Keratinocyte (primary cell): Measurements from ENCODE around the gene ANKRD28. TPM values are rescaled to one million over a fixed set of nuclear protein-coding genes. Genes with fewer than 3 reads are reported as not detected.

Experiments
- DNase-seq: peaks from one replicate; pipeline ENCODE4 v3.0.0-alpha.2; 2011; ENCODE audit warnings: low read depth, missing footprints, low spot score
- FAIRE-seq: peaks from 2 replicates; lab custom pipeline; 2011; peaks lifted over from hg19 to GRCh38; lab: Jason Lieb, UNC
- H2AFZ ChIP-seq: 2 replicates; pipeline ENCODE4 v1.6.0; 2012; ENCODE audit warnings: low read length, control low read depth, inconsistent platforms; ENCODE audit not compliant: control insufficient read depth
- H3K27ac ChIP-seq: 2 replicates; pipeline ENCODE4 v1.5.1; 2011; ENCODE audit warnings: low read length; ENCODE audit not compliant: control insufficient read depth, insufficient read depth
- H3K27me3 ChIP-seq: 3 replicates; pipeline ENCODE4 v1.6.0; 2011; ENCODE audit warnings: low read length; ENCODE audit not compliant: control insufficient read depth, insufficient read depth; ENCODE audit errors: extremely low read depth
- H3K36me3 ChIP-seq, 2 experiments: 2 replicates in 1 of 2; 3 replicates in 1 of 2; pipeline ENCODE4 v1.5.1; 2011; ENCODE audit warnings: low read length in 2 of 2, mild to moderate bottlenecking in 1 of 2; ENCODE audit not compliant: control insufficient read depth in 2 of 2, insufficient read depth in 2 of 2; ENCODE audit errors: extremely low read depth in 1 of 2
- H3K4me1 ChIP-seq: 3 replicates; pipeline ENCODE4 v1.5.1; 2011; ENCODE audit warnings: low read length; ENCODE audit not compliant: control insufficient read depth, insufficient read depth; ENCODE audit errors: extremely low read depth
- H3K4me2 ChIP-seq: 3 replicates; pipeline ENCODE4 v1.6.0; 2011; ENCODE audit warnings: low read depth, low read length; ENCODE audit not compliant: control insufficient read depth, insufficient read depth; ENCODE audit errors: extremely low read depth
- H3K4me3 ChIP-seq, 3 experiments: fragments of 200-600 bp in 1 of 3; sonication (generic) in 1 of 3; 2 replicates in 2 of 3; 3 replicates in 1 of 3; pipeline ENCODE4 v1.5.1; 2011 to 2016; ENCODE audit warnings: low read length in 3 of 3, mild to moderate bottlenecking in 3 of 3, control low read depth in 2 of 3, inconsistent platforms in 1 of 3, low read depth in 1 of 3, mixed read lengths in 1 of 3, mixed run types in 1 of 3, moderate library complexity in 1 of 3; ENCODE audit not compliant: control insufficient read depth in 2 of 3, insufficient read depth in 2 of 3; ENCODE audit errors: extremely low read depth in 1 of 3
- H3K79me2 ChIP-seq: 2 replicates; pipeline ENCODE4 v1.6.0; 2012; ENCODE audit warnings: low read length; ENCODE audit not compliant: control insufficient read depth, insufficient read depth
- H3K9ac ChIP-seq: 3 replicates; pipeline ENCODE4 v1.6.0; 2011; ENCODE audit warnings: low read length; ENCODE audit not compliant: control insufficient read depth, insufficient read depth; ENCODE audit errors: extremely low read depth
- H3K9me1 ChIP-seq: 3 replicates; pipeline ENCODE4 v1.6.0; 2011; ENCODE audit warnings: low read length; ENCODE audit not compliant: control insufficient read depth, insufficient read depth; ENCODE audit errors: extremely low read depth
- H3K9me3 ChIP-seq: 2 replicates; pipeline ENCODE4 v1.5.1; 2012; ENCODE audit warnings: low read depth, low read length; ENCODE audit not compliant: control insufficient read depth
- H4K20me1 ChIP-seq: 3 replicates; pipeline ENCODE4 v1.6.0; 2011; ENCODE audit warnings: low read length; ENCODE audit not compliant: control insufficient read depth, insufficient read depth; ENCODE audit errors: extremely low read depth
- CTCF ChIP-seq, 3 experiments: IDR thresholded peaks in 1 of 3; conservative IDR thresholded peaks in 1 of 3; optimal IDR thresholded peaks in 1 of 3; 2 replicates in 2 of 3; 3 replicates in 1 of 3; pipeline versions ENCODE3 to v1.5.1; 2011; ENCODE audit warnings: low read length in 3 of 3, mild to moderate bottlenecking in 3 of 3, moderate library complexity in 2 of 3, control low read depth in 1 of 3, inconsistent platforms in 1 of 3; ENCODE audit not compliant: insufficient read depth in 2 of 3; ENCODE audit errors: extremely low read depth in 1 of 3
- EZH2 ChIP-seq: IDR thresholded peaks from one replicate; pipeline ENCODE4 v1.6.1; 2012; ENCODE audit warnings: inconsistent platforms, mild to moderate bottlenecking, low read length, moderate library complexity
- dilution Hi-C: fragments of 300-500 bp; cut with MboI; formaldehyde crosslinking; loops from one replicate; pipeline ENCODE4 v1.7.0; 2020; ENCODE audit warnings: low sequenced_read_pairs; ENCODE audit not compliant: extremely low pct_ligation_motif_present
- polyA plus RNA-seq, 5 experiments: library from polyadenylated mRNA; depleted of rRNA in 3 of 5; stranded (reverse) in 3 of 5; stranded (forward) in 1 of 5; unstranded in 1 of 5; fragments of >200 nt; gene quantifications; 1 replicate in 1 of 5; 2 replicates in 3 of 5; 3 replicates in 1 of 5; pipeline versions ENCODE4 v1.2.1 to v1.2.3, GENCODE V29; 2011 to 2012; ENCODE audit warnings: missing spikeins in 2 of 5, low read depth in 1 of 5, low replicate concordance in 1 of 5

ANKRD28 gene
- polyA plus RNA-seq, 1 donor (not counting 4 experiments of a cell fraction or from before 2014, with no cell fraction given), result 32.7 TPM

- no peaks in the 10 kb centered on the region for H3K27me3 ChIP-seq
- no peaks in the 10 kb centered on the region for H3K36me3 ChIP-seq
- dilution Hi-C loops, result no loop called here
- H3K9ac ChIP-seq, result no peak overlapping the region
- H3K9me3 ChIP-seq, result peaks cover 9% of the 10 kb centered on the region
- no peak overlapping the region for H3K4me2 ChIP-seq
- no peaks in the 10 kb centered on the region for H4K20me1 ChIP-seq
- no peak for FAIRE-seq
- H3K27ac ChIP-seq, result no peak overlapping the region
- DNase-seq, result no peak
- H3K4me1 ChIP-seq, result peaks cover under 1% of the 10 kb centered on the region
- TF ChIP-seq CTCF (optimal IDR thresholded peaks at IDR 0.05 in 1 of 3, IDR thresholded peaks at IDR 0.05 in 1 of 3, conservative IDR thresholded peaks at IDR 0.05 in 1 of 3; ENCODE audit: extremely low read depth in 1 of 3, insufficient read depth in 2 of 3, low read length in 3 of 3), result no peak
- TF ChIP-seq EZH2, result no peak
- H3K79me2 ChIP-seq, result no peaks in the 10 kb centered on the region
- no peaks in the 10 kb centered on the region for H3K9me1 ChIP-seq
- no peak overlapping the region for H2AFZ ChIP-seq
- no peak overlapping the region for H3K4me3 ChIP-seq
These were observed 142.9 kb downstream of the ANKRD28 start for GRCh38 chr3:15654891-15655290.

GRCh38 chr3:15654127-15654526 is 143.7 kb downstream of the ANKRD28 start:
- dilution Hi-C loops, result no loop called here
- FAIRE-seq, result no peak
- no peak for TF ChIP-seq CTCF (optimal IDR thresholded peaks at IDR 0.05 in 1 of 3, IDR thresholded peaks at IDR 0.05 in 1 of 3, conservative IDR thresholded peaks at IDR 0.05 in 1 of 3; ENCODE audit: extremely low read depth in 1 of 3, insufficient read depth in 2 of 3, low read length in 3 of 3)
- TF ChIP-seq EZH2, result no peak

More at GRCh38 chr3:15654127-15654526, 143.7 kb downstream of the ANKRD28 start:
- Histone ChIP-seq H3K9me1 (no peaks in the 10 kb centered on the region), H3K36me3 (no peaks in the 10 kb centered on the region), H3K4me3 (no peak overlapping the region), H2AFZ (no peak overlapping the region), H3K9ac (no peak overlapping the region), H3K4me1 (no peaks in the 10 kb centered on the region), H4K20me1 (no peaks in the 10 kb centered on the region), H3K79me2 (no peaks in the 10 kb centered on the region), H3K4me2 (no peak overlapping the region), H3K9me3 (peaks cover 9% of the 10 kb centered on the region), H3K27me3 (no peaks in the 10 kb centered on the region), H3K27ac (no peak overlapping the region)
- no peak for DNase-seq
